Measurements from ENCODE around the gene CCL19.
A peak's percentile ranks its signal among the peaks of the same experiment; 100 is the strongest.

The CCL19 gene

GRCh38 chr9:34701023-34701768, 10.1 kb upstream of the CCL19 start:
- H3K9me3 ChIP-seq (ENCODE audit: control insufficient read depth, low read length) = no peaks in the 10 kb centered on the region
- H3K4me3 ChIP-seq (ENCODE audit: insufficient read depth, low read depth, low read length, poor library complexity, severe bottlenecking) = peak overlapping the region; percentile 67
- peak; percentile 46 to 61 (median 50) for DNase-seq
- H3K4me1 ChIP-seq (ENCODE audit: control insufficient read depth, insufficient read depth, low read length, poor library complexity, severe bottlenecking) = peaks cover 6% of the 10 kb centered on the region
- H3K36me3 ChIP-seq (ENCODE audit: control insufficient read depth, insufficient read depth, low read length) = no peaks in the 10 kb centered on the region
- no peak overlapping the region for H3K27ac ChIP-seq (ENCODE audit: insufficient read depth, low read length, poor library complexity, severe bottlenecking)
- no peaks in the 10 kb centered on the region for H3K27me3 ChIP-seq (replicated peaks; ENCODE audit: control insufficient read depth, insufficient read depth, low read length, poor library complexity, severe bottlenecking)

- Histone ChIP-seq H3K4me1 (ENCODE audit: control insufficient read depth, insufficient read depth, low read length, poor library complexity, severe bottlenecking) (no peaks in the 10 kb centered on the region), H3K27me3 (replicated peaks; ENCODE audit: control insufficient read depth, insufficient read depth, low read length, poor library complexity, severe bottlenecking) (no peaks in the 10 kb centered on the region), H3K4me3 (ENCODE audit: insufficient read depth, low read depth, low read length, poor library complexity, severe bottlenecking) (no peak overlapping the region), H3K27ac (ENCODE audit: insufficient read depth, low read length, poor library complexity, severe bottlenecking) (no peak overlapping the region), H3K36me3 (ENCODE audit: control insufficient read depth, insufficient read depth, low read length) (no peaks in the 10 kb centered on the region), H3K9me3 (ENCODE audit: control insufficient read depth, low read length) (no peaks in the 10 kb centered on the region)
- no peak for DNase-seq
Observed at GRCh38 chr9:34694811-34695210, 3.7 kb upstream of the CCL19 start.

- H3K4me1 ChIP-seq (ENCODE audit: control insufficient read depth, insufficient read depth, low read length, poor library complexity, severe bottlenecking) = no peaks in the 10 kb centered on the region
Observed at GRCh38 chr9:34693560-34693959, 2.5 kb upstream of the CCL19 start.

GRCh38 chr9:34691936-34692315, 850 bp upstream of the CCL19 start:
- Histone ChIP-seq H3K36me3 (ENCODE audit: control insufficient read depth, insufficient read depth, low read length) (no peaks in the 10 kb centered on the region), H3K27me3 (replicated peaks; ENCODE audit: control insufficient read depth, insufficient read depth, low read length, poor library complexity, severe bottlenecking) (no peaks in the 10 kb centered on the region), H3K4me1 (ENCODE audit: control insufficient read depth, insufficient read depth, low read length, poor library complexity, severe bottlenecking) (no peaks in the 10 kb centered on the region), H3K9me3 (ENCODE audit: control insufficient read depth, low read length) (no peaks in the 10 kb centered on the region), H3K4me3 (ENCODE audit: insufficient read depth, low read depth, low read length, poor library complexity, severe bottlenecking) (no peak overlapping the region), H3K27ac (ENCODE audit: insufficient read depth, low read length, poor library complexity, severe bottlenecking) (no peak overlapping the region)
- DNase-seq = no peak

More at GRCh38 chr9:34693560-34693959, 2.5 kb upstream of the CCL19 start:
- H3K27me3 ChIP-seq (replicated peaks; ENCODE audit: control insufficient read depth, insufficient read depth, low read length, poor library complexity, severe bottlenecking) = no peaks in the 10 kb centered on the region
- H3K36me3 ChIP-seq (ENCODE audit: control insufficient read depth, insufficient read depth, low read length) = no peaks in the 10 kb centered on the region
- no peak overlapping the region for H3K4me3 ChIP-seq (ENCODE audit: insufficient read depth, low read depth, low read length, poor library complexity, severe bottlenecking)
- DNase-seq = no peak
- no peaks in the 10 kb centered on the region for H3K9me3 ChIP-seq (ENCODE audit: control insufficient read depth, low read length)
- no peak overlapping the region for H3K27ac ChIP-seq (ENCODE audit: insufficient read depth, low read length, poor library complexity, severe bottlenecking)

GRCh38 chr9:34689512-34689911, 1.6 kb downstream of the CCL19 start:
- no peak overlapping the region for H3K27ac ChIP-seq (ENCODE audit: insufficient read depth, low read length, poor library complexity, severe bottlenecking)
- H3K27me3 ChIP-seq (replicated peaks; ENCODE audit: control insufficient read depth, insufficient read depth, low read length, poor library complexity, severe bottlenecking) = no peaks in the 10 kb centered on the region
- no peak overlapping the region for H3K4me3 ChIP-seq (ENCODE audit: insufficient read depth, low read depth, low read length, poor library complexity, severe bottlenecking)
- no peaks in the 10 kb centered on the region for H3K4me1 ChIP-seq (ENCODE audit: control insufficient read depth, insufficient read depth, low read length, poor library complexity, severe bottlenecking)
- H3K36me3 ChIP-seq (ENCODE audit: control insufficient read depth, insufficient read depth, low read length) = no peaks in the 10 kb centered on the region
- DNase-seq = no peak
- no peaks in the 10 kb centered on the region for H3K9me3 ChIP-seq (ENCODE audit: control insufficient read depth, low read length)

- Histone ChIP-seq H3K36me3 (ENCODE audit: control insufficient read depth, insufficient read depth, low read length) (no peaks in the 10 kb centered on the region), H3K27ac (ENCODE audit: insufficient read depth, low read length, poor library complexity, severe bottlenecking) (no peak overlapping the region), H3K4me1 (ENCODE audit: control insufficient read depth, insufficient read depth, low read length, poor library complexity, severe bottlenecking) (no peaks in the 10 kb centered on the region), H3K9me3 (ENCODE audit: control insufficient read depth, low read length) (no peaks in the 10 kb centered on the region), H3K27me3 (replicated peaks; ENCODE audit: control insufficient read depth, insufficient read depth, low read length, poor library complexity, severe bottlenecking) (no peaks in the 10 kb centered on the region), H3K4me3 (ENCODE audit: insufficient read depth, low read depth, low read length, poor library complexity, severe bottlenecking) (no peak overlapping the region)
- DNase-seq = no peak
Observed at GRCh38 chr9:34689116-34689470, 2.0 kb downstream of the CCL19 start.

- Histone ChIP-seq H3K36me3 (ENCODE audit: control insufficient read depth, insufficient read depth, low read length) (no peaks in the 10 kb centered on the region), H3K4me1 (ENCODE audit: control insufficient read depth, insufficient read depth, low read length, poor library complexity, severe bottlenecking) (no peaks in the 10 kb centered on the region), H3K27ac (ENCODE audit: insufficient read depth, low read length, poor library complexity, severe bottlenecking) (no peak overlapping the region), H3K9me3 (ENCODE audit: control insufficient read depth, low read length) (no peaks in the 10 kb centered on the region), H3K4me3 (ENCODE audit: insufficient read depth, low read depth, low read length, poor library complexity, severe bottlenecking) (no peak overlapping the region), H3K27me3 (replicated peaks; ENCODE audit: control insufficient read depth, insufficient read depth, low read length, poor library complexity, severe bottlenecking) (no peaks in the 10 kb centered on the region)
- DNase-seq = no peak
Observed at GRCh38 chr9:34688329-34689115, 2.6 kb downstream of the CCL19 start.

- H3K27ac ChIP-seq (ENCODE audit: insufficient read depth, low read length, poor library complexity, severe bottlenecking) = no peak overlapping the region
- no peaks in the 10 kb centered on the region for H3K4me1 ChIP-seq (ENCODE audit: control insufficient read depth, insufficient read depth, low read length, poor library complexity, severe bottlenecking)
- H3K36me3 ChIP-seq (ENCODE audit: control insufficient read depth, insufficient read depth, low read length) = no peaks in the 10 kb centered on the region
- no peak for DNase-seq
- H3K4me3 ChIP-seq (ENCODE audit: insufficient read depth, low read depth, low read length, poor library complexity, severe bottlenecking) = no peak overlapping the region
- H3K27me3 ChIP-seq (replicated peaks; ENCODE audit: control insufficient read depth, insufficient read depth, low read length, poor library complexity, severe bottlenecking) = no peaks in the 10 kb centered on the region
- no peaks in the 10 kb centered on the region for H3K9me3 ChIP-seq (ENCODE audit: control insufficient read depth, low read length)
Observed at GRCh38 chr9:34687276-34688030, 3.6 kb downstream of the CCL19 start.

GRCh38 chr9:34686732-34687131, 4.3 kb downstream of the CCL19 start:
- Histone ChIP-seq H3K27me3 (replicated peaks; ENCODE audit: control insufficient read depth, insufficient read depth, low read length, poor library complexity, severe bottlenecking) (no peaks in the 10 kb centered on the region), H3K36me3 (ENCODE audit: control insufficient read depth, insufficient read depth, low read length) (no peaks in the 10 kb centered on the region), H3K27ac (ENCODE audit: insufficient read depth, low read length, poor library complexity, severe bottlenecking) (no peak overlapping the region), H3K4me3 (ENCODE audit: insufficient read depth, low read depth, low read length, poor library complexity, severe bottlenecking) (no peak overlapping the region), H3K4me1 (ENCODE audit: control insufficient read depth, insufficient read depth, low read length, poor library complexity, severe bottlenecking) (no peaks in the 10 kb centered on the region), H3K9me3 (ENCODE audit: control insufficient read depth, low read length) (no peaks in the 10 kb centered on the region)
- no peak for DNase-seq

- Histone ChIP-seq H3K4me1 (ENCODE audit: control insufficient read depth, insufficient read depth, low read length, poor library complexity, severe bottlenecking) (no peaks in the 10 kb centered on the region), H3K9me3 (ENCODE audit: control insufficient read depth, low read length) (no peaks in the 10 kb centered on the region), H3K4me3 (ENCODE audit: insufficient read depth, low read depth, low read length, poor library complexity, severe bottlenecking) (no peak overlapping the region), H3K36me3 (ENCODE audit: control insufficient read depth, insufficient read depth, low read length) (no peaks in the 10 kb centered on the region), H3K27me3 (replicated peaks; ENCODE audit: control insufficient read depth, insufficient read depth, low read length, poor library complexity, severe bottlenecking) (no peaks in the 10 kb centered on the region), H3K27ac (ENCODE audit: insufficient read depth, low read length, poor library complexity, severe bottlenecking) (no peak overlapping the region)
- no peak for DNase-seq
Observed at GRCh38 chr9:34686231-34686630, 4.8 kb downstream of the CCL19 start.

All from effector memory CD4-positive, alpha-beta T cell (primary cell).